ENCODE measurements around the gene TMEM132D.

The TMEM132D gene

GRCh38 chr12:129827102-129827865 lies 76.5 kb downstream of the TMEM132D start:
- no peak for DNase-seq (ENCODE audit: low read depth, low spot score)
- no peak overlapping the region for H3K27ac ChIP-seq

GRCh38 chr12:129826273-129826672 lies 77.6 kb downstream of the TMEM132D start:
- no peak overlapping the region for H3K27ac ChIP-seq
- no peak for DNase-seq (ENCODE audit: low read depth, low spot score)

GRCh38 chr12:129825316-129825715 lies 78.5 kb downstream of the TMEM132D start:
- H3K27ac ChIP-seq, result no peak overlapping the region
- DNase-seq (ENCODE audit: low read depth, low spot score), result no peak

- no peak overlapping the region for H3K27ac ChIP-seq
- DNase-seq (ENCODE audit: low read depth, low spot score), result no peak
Measured at GRCh38 chr12:129821964-129822363, 81.9 kb downstream of the TMEM132D start.

GRCh38 chr12:129819391-129819790 lies 84.4 kb downstream of the TMEM132D start:
- no peak overlapping the region for H3K27ac ChIP-seq
- no peak for DNase-seq (ENCODE audit: low read depth, low spot score)

- H3K27ac ChIP-seq, result no peak overlapping the region
- no peak for DNase-seq (ENCODE audit: low read depth, low spot score)
Measured at GRCh38 chr12:129815846-129816245, 88.0 kb downstream of the TMEM132D start.

GRCh38 chr12:129811963-129812362 lies 91.9 kb downstream of the TMEM132D start:
- no peak overlapping the region for H3K27ac ChIP-seq
- DNase-seq (ENCODE audit: low read depth, low spot score), result no peak

- DNase-seq (ENCODE audit: low read depth, low spot score), result no peak
- H3K27ac ChIP-seq, result no peak overlapping the region
Measured at GRCh38 chr12:129807136-129807535, 96.7 kb downstream of the TMEM132D start.

- DNase-seq (ENCODE audit: low read depth, low spot score), result no peak
- H3K27ac ChIP-seq, result no peak overlapping the region
Measured at GRCh38 chr12:129791396-129791795, 112.4 kb downstream of the TMEM132D start.

GRCh38 chr12:129790930-129791329 lies 112.9 kb downstream of the TMEM132D start:
- DNase-seq (ENCODE audit: low read depth, low spot score), result no peak
- H3K27ac ChIP-seq, result no peak overlapping the region

- DNase-seq (ENCODE audit: low read depth, low spot score), result no peak
- no peak overlapping the region for H3K27ac ChIP-seq
Measured at GRCh38 chr12:129790331-129790730, 113.5 kb downstream of the TMEM132D start.

GRCh38 chr12:129789921-129790320 lies 113.9 kb downstream of the TMEM132D start:
- no peak overlapping the region for H3K27ac ChIP-seq
- DNase-seq (ENCODE audit: low read depth, low spot score), result no peak

GRCh38 chr12:129788506-129789084 lies 115.2 kb downstream of the TMEM132D start:
- no peak for DNase-seq (ENCODE audit: low read depth, low spot score)
- H3K27ac ChIP-seq, result no peak overlapping the region

GRCh38 chr12:129779989-129780388 lies 123.8 kb downstream of the TMEM132D start:
- H3K27ac ChIP-seq, result no peak overlapping the region
- no peak for DNase-seq (ENCODE audit: low read depth, low spot score)

GRCh38 chr12:129779033-129779432 lies 124.8 kb downstream of the TMEM132D start:
- no peak for DNase-seq (ENCODE audit: low read depth, low spot score)
- no peak overlapping the region for H3K27ac ChIP-seq

- no peak overlapping the region for H3K27ac ChIP-seq
- DNase-seq (ENCODE audit: low read depth, low spot score), result no peak
Measured at GRCh38 chr12:129776977-129777667, 126.7 kb downstream of the TMEM132D start.

- no peak for DNase-seq (ENCODE audit: low read depth, low spot score)
- H3K27ac ChIP-seq, result no peak overlapping the region
Measured at GRCh38 chr12:129772501-129773493, 131.0 kb downstream of the TMEM132D start.

GRCh38 chr12:129771238-129771637 lies 132.6 kb downstream of the TMEM132D start:
- no peak for DNase-seq (ENCODE audit: low read depth, low spot score)
- H3K27ac ChIP-seq, result no peak overlapping the region

- no peak overlapping the region for H3K27ac ChIP-seq
- no peak for DNase-seq (ENCODE audit: low read depth, low spot score)
Measured at GRCh38 chr12:129765719-129766118, 138.1 kb downstream of the TMEM132D start.

- H3K27ac ChIP-seq, result no peak overlapping the region
- no peak for DNase-seq (ENCODE audit: low read depth, low spot score)
Measured at GRCh38 chr12:129762436-129762835, 141.4 kb downstream of the TMEM132D start.

Data from epithelial cell of prostate (primary cell).